ENCODE results near the gene KRTAP10-1.

GRCh38 chr21:44539046-44539445, 949 bp downstream of the KRTAP10-1 start:
- TF ChIP-seq CTCF (IDR thresholded peaks at IDR 0.05) (no peak), POLR2AphosphoS5 (IDR thresholded peaks at IDR 0.05) (no peak), POLR2A (IDR thresholded peaks at IDR 0.05) (no peak)
